Measurements from ENCODE around the gene PLOD2.

PLOD2 gene

GRCh38 chr3:146100825-146101444 lies 60.0 kb downstream of the PLOD2 start:
- no peak for DNase-seq (ENCODE audit: extremely low read depth, low read depth)
- no peak for TF ChIP-seq CTCF (IDR thresholded peaks at IDR 0.05; ENCODE audit: low read depth, low read length)

GRCh38 chr3:146100180-146100579 lies 60.8 kb downstream of the PLOD2 start:
- TF ChIP-seq CTCF (IDR thresholded peaks at IDR 0.05; ENCODE audit: low read depth, low read length), result no peak
- DNase-seq (ENCODE audit: extremely low read depth, low read depth), result no peak

- no peak for DNase-seq (ENCODE audit: extremely low read depth, low read depth)
- no peak for TF ChIP-seq CTCF (IDR thresholded peaks at IDR 0.05; ENCODE audit: low read depth, low read length)
Observed at GRCh38 chr3:146099316-146099715, 61.7 kb downstream of the PLOD2 start.

- no peak for TF ChIP-seq CTCF (IDR thresholded peaks at IDR 0.05; ENCODE audit: low read depth, low read length)
- no peak for DNase-seq (ENCODE audit: extremely low read depth, low read depth)
Observed at GRCh38 chr3:146093896-146094295, 67.1 kb downstream of the PLOD2 start.

- TF ChIP-seq CTCF (IDR thresholded peaks at IDR 0.05; ENCODE audit: low read depth, low read length), result no peak
- no peak for DNase-seq (ENCODE audit: extremely low read depth, low read depth)
Observed at GRCh38 chr3:146092230-146092629, 68.8 kb downstream of the PLOD2 start.

- TF ChIP-seq CTCF (IDR thresholded peaks at IDR 0.05; ENCODE audit: low read depth, low read length), result no peak
- no peak for DNase-seq (ENCODE audit: extremely low read depth, low read depth)
Observed at GRCh38 chr3:146091397-146091796, 69.6 kb downstream of the PLOD2 start.

- no peak for DNase-seq (ENCODE audit: extremely low read depth, low read depth)
- TF ChIP-seq CTCF (IDR thresholded peaks at IDR 0.05; ENCODE audit: low read depth, low read length), result no peak
Observed at GRCh38 chr3:146090521-146090920, 70.5 kb downstream of the PLOD2 start.

Measured in AG09319 (cell line).